Trophoblast cell (in vitro differentiated cells and primary cell): ENCODE measurements around the gene BBX.

ENCODE experiments used
- DNase-seq, 2 donors: peaks; one replicate each; pipeline ENCODE4 v3.0.0-alpha.2; 2016
- H2AFZ ChIP-seq: 2 replicates; pipeline ENCODE4 v1.6.1; 2013; ENCODE audit warnings: low read length, moderate library complexity, mild to moderate bottlenecking; ENCODE audit not compliant: insufficient read depth, poor library complexity
- H2AK5ac ChIP-seq: 2 replicates; pipeline ENCODE4 v1.6.1; 2013; ENCODE audit warnings: mild to moderate bottlenecking, low read length
- H2BK120ac ChIP-seq: 2 replicates; pipeline ENCODE4 v1.6.1; 2013; ENCODE audit warnings: low read length, mild to moderate bottlenecking, moderate library complexity; ENCODE audit not compliant: insufficient read depth, poor library complexity
- H2BK12ac ChIP-seq: 2 replicates; pipeline ENCODE4 v1.6.1; 2013; ENCODE audit warnings: mild to moderate bottlenecking, low read length, moderate library complexity
- H2BK5ac ChIP-seq: 2 replicates; pipeline ENCODE4 v1.6.1; 2013; ENCODE audit warnings: low read length, low read depth, moderate library complexity, mild to moderate bottlenecking; ENCODE audit not compliant: poor library complexity
- H3K14ac ChIP-seq: 2 replicates; pipeline ENCODE4 v1.6.1; 2013; ENCODE audit warnings: mild to moderate bottlenecking, low read length
- H3K18ac ChIP-seq: 2 replicates; pipeline ENCODE4 v1.6.1; 2013; ENCODE audit warnings: mild to moderate bottlenecking, low read length
- H3K23ac ChIP-seq: 2 replicates; pipeline ENCODE4 v1.6.1; 2013; ENCODE audit warnings: low read length
- H3K27ac ChIP-seq: 2 replicates; pipeline ENCODE4 v1.5.1; 2013; ENCODE audit warnings: low read depth, mild to moderate bottlenecking, inconsistent platforms, low read length, moderate library complexity
- H3K27me3 ChIP-seq: 2 replicates; pipeline ENCODE4 v1.6.1; 2013; ENCODE audit warnings: inconsistent platforms, mild to moderate bottlenecking, low read length, moderate library complexity; ENCODE audit not compliant: insufficient read depth
- H3K36me3 ChIP-seq, 2 experiments: 1 replicate in 1 of 2; 2 replicates in 1 of 2; pipeline ENCODE4 v1.6.1; 2013; ENCODE audit warnings: low read length in 2 of 2, mild to moderate bottlenecking in 2 of 2, moderate library complexity in 1 of 2; ENCODE audit not compliant: insufficient read depth in 2 of 2, control insufficient read depth in 1 of 2
- H3K4ac ChIP-seq: 2 replicates; pipeline ENCODE4 v1.6.1; 2013; ENCODE audit warnings: low read depth, mild to moderate bottlenecking, low read length, moderate library complexity
- H3K4me1 ChIP-seq, 2 experiments: 1 replicate in 1 of 2; 2 replicates in 1 of 2; pipeline ENCODE4 v1.6.1; 2013; ENCODE audit warnings: low read length in 2 of 2, mild to moderate bottlenecking in 2 of 2, moderate library complexity in 1 of 2; ENCODE audit not compliant: insufficient read depth in 2 of 2, control insufficient read depth in 1 of 2
- H3K4me2 ChIP-seq: 2 replicates; pipeline ENCODE4 v1.6.1; 2013; ENCODE audit warnings: inconsistent platforms, mild to moderate bottlenecking, low read length, moderate library complexity
- H3K4me3 ChIP-seq: 2 replicates; pipeline ENCODE4 v1.5.1; 2013; ENCODE audit warnings: mild to moderate bottlenecking, low read depth, low read length, inconsistent platforms
- H3K79me1 ChIP-seq: one replicate; pipeline ENCODE4 v1.6.1; 2013; ENCODE audit warnings: low read length
- H3K79me2 ChIP-seq: 2 replicates; pipeline ENCODE4 v1.6.1; 2013; ENCODE audit warnings: low read length, mild to moderate bottlenecking; ENCODE audit not compliant: control insufficient read depth, insufficient read depth, poor library complexity
- H3K9ac ChIP-seq: 2 replicates; pipeline ENCODE4 v1.6.1; 2013; ENCODE audit warnings: mild to moderate bottlenecking, low read length
- H3K9me3 ChIP-seq: 2 replicates; pipeline ENCODE4 v1.6.1; 2013; ENCODE audit warnings: low read depth, mild to moderate bottlenecking, control low read depth, inconsistent platforms, low read length; ENCODE audit not compliant: insufficient read depth
- H4K12ac ChIP-seq: 2 replicates; pipeline ENCODE4 v1.6.1; 2013; ENCODE audit warnings: low read depth, mild to moderate bottlenecking, low read length, moderate library complexity
- H4K8ac ChIP-seq: 2 replicates; pipeline ENCODE4 v1.6.1; 2013; ENCODE audit warnings: low read depth, mild to moderate bottlenecking, low read length, moderate library complexity
- H4K91ac ChIP-seq: one replicate; pipeline ENCODE4 v1.6.1; 2013; ENCODE audit warnings: low read depth, mild to moderate bottlenecking, low read length, moderate library complexity
- WGBS: extraction: QIAGEN DNeasy Blood & Tissue Kit; methylation state at CpG from one replicate; pipeline ENCODE4 v1.1.7; 2013; ENCODE audit warnings: missing lambda C conversion rate; ENCODE audit not compliant: insufficient read length, insufficient coverage; ENCODE audit errors: extremely low coverage; 5-methylcytosine and 5-hydroxymethylcytosine counted together

Gene BBX

GRCh38 chr3:107848351-107848915 is 325.7 kb downstream of the BBX start:
- Histone ChIP-seq H3K4me3 (no peak overlapping the region), H4K12ac (no peak overlapping the region), H3K27ac (no peak overlapping the region), H2AK5ac (no peak overlapping the region), H2AFZ (no peak overlapping the region), H4K8ac (no peak overlapping the region), H3K14ac (no peak overlapping the region), H3K4me1 (no peaks in the 10 kb centered on the region), H3K27me3 (no peaks in the 10 kb centered on the region), H2BK12ac (no peak overlapping the region), H2BK5ac (no peak overlapping the region), H3K18ac (no peak overlapping the region), H3K4me2 (no peak overlapping the region), H2BK120ac (no peak overlapping the region), H3K4ac (no peak overlapping the region), H3K23ac (no peak overlapping the region), H3K9ac (no peak overlapping the region), H3K79me2 (no peaks in the 10 kb centered on the region), H4K91ac (no peak overlapping the region), H3K79me1 (no peaks in the 10 kb centered on the region), H3K36me3 (no peaks in the 10 kb centered on the region), H3K9me3 (no peaks in the 10 kb centered on the region)
- DNase-seq, result no peak
- no CpG with 5 or more reads among the region's 5 CpGs for WGBS

- H3K79me1 ChIP-seq, result no peaks in the 10 kb centered on the region
- H3K27ac ChIP-seq, result no peak overlapping the region
- H3K18ac ChIP-seq, result no peak overlapping the region
- no peak overlapping the region for H3K4ac ChIP-seq
- no peak overlapping the region for H2BK120ac ChIP-seq
- no peaks in the 10 kb centered on the region for H3K4me1 ChIP-seq
- no peaks in the 10 kb centered on the region for H3K36me3 ChIP-seq
- no peaks in the 10 kb centered on the region for H3K9me3 ChIP-seq
- no CpG with 5 or more reads among the region's 2 CpGs for WGBS
- no peak overlapping the region for H4K8ac ChIP-seq
- no peak overlapping the region for H3K14ac ChIP-seq
- no peak overlapping the region for H2AK5ac ChIP-seq
- no peak overlapping the region for H3K23ac ChIP-seq
- DNase-seq, result peak in 1 of 2 donors; percentile 5
- H4K91ac ChIP-seq, result no peak overlapping the region
- H2AFZ ChIP-seq, result no peak overlapping the region
- H4K12ac ChIP-seq, result no peak overlapping the region
- H3K9ac ChIP-seq, result no peak overlapping the region
- H2BK12ac ChIP-seq, result no peak overlapping the region
- H3K4me2 ChIP-seq, result no peak overlapping the region
- H3K27me3 ChIP-seq, result no peaks in the 10 kb centered on the region
- no peaks in the 10 kb centered on the region for H3K79me2 ChIP-seq
- no peak overlapping the region for H3K4me3 ChIP-seq
- H2BK5ac ChIP-seq, result no peak overlapping the region
These were observed 327.9 kb downstream of the BBX start for GRCh38 chr3:107850681-107851080.

DNA sequence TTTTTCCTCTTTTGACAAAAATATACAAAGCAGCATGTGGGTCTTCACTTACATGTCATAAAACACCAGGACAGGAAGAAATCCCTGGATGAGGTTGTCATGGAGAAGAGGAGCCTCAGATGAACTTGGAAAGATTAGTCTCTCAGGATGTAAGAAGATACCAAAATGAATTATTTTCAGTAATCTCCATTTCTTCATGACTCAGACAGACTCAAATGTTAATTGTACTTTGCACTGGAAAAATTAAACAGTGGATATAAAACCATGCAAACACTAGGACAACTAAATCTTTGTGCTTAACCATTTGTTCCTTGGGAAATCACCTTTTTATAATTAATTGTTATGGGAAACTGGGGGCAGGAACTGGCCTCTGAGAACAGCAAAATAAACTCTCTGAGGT is 331.1 kb downstream of the BBX start:
- Histone ChIP-seq H2AK5ac (no peak overlapping the region), H3K4ac (no peak overlapping the region), H3K79me1 (no peaks in the 10 kb centered on the region), H3K27me3 (no peaks in the 10 kb centered on the region), H4K12ac (no peak overlapping the region), H3K14ac (no peak overlapping the region), H3K4me2 (no peak overlapping the region), H4K8ac (no peak overlapping the region), H3K36me3 (no peaks in the 10 kb centered on the region), H4K91ac (no peak overlapping the region), H3K9me3 (no peaks in the 10 kb centered on the region), H3K79me2 (no peaks in the 10 kb centered on the region), H2BK120ac (no peak overlapping the region), H3K27ac (no peak overlapping the region), H2AFZ (no peak overlapping the region), H3K4me3 (no peak overlapping the region), H2BK12ac (no peak overlapping the region), H3K9ac (no peak overlapping the region), H3K4me1 (no peaks in the 10 kb centered on the region), H3K18ac (no peak overlapping the region), H2BK5ac (no peak overlapping the region), H3K23ac (no peak overlapping the region)
- DNase-seq, result no peak

DNA sequence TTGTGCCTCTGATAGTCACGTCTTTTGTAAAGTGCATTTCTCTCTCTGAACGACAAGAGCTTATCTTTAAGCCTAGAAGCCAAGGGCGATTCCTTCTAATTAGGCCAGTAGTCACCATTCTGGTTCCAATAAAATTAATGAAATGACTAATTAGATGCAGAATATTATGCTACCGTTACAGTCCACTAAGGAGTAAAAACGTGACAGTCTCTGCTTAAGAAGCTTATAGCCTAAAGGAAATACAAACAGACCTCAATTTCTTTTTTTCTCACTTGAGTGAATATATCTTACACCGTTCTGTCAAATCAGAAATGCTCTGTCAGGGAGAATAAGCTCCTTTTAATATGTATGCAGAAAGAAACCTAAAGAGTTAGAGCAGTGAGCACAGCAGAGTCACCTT is 332.0 kb downstream of the BBX start:
- Histone ChIP-seq H3K4me3 (no peak overlapping the region), H4K8ac (no peak overlapping the region), H3K14ac (no peak overlapping the region), H2AK5ac (no peak overlapping the region), H3K4me1 (no peaks in the 10 kb centered on the region), H3K18ac (no peak overlapping the region), H4K12ac (no peak overlapping the region), H3K9me3 (no peaks in the 10 kb centered on the region), H4K91ac (no peak overlapping the region), H3K4me2 (no peak overlapping the region), H3K9ac (no peak overlapping the region), H3K79me1 (no peaks in the 10 kb centered on the region), H2BK12ac (no peak overlapping the region), H3K4ac (no peak overlapping the region), H3K27me3 (no peaks in the 10 kb centered on the region), H2BK5ac (no peak overlapping the region), H3K23ac (no peak overlapping the region), H2BK120ac (no peak overlapping the region), H3K36me3 (no peaks in the 10 kb centered on the region), H2AFZ (no peak overlapping the region), H3K27ac (no peak overlapping the region), H3K79me2 (no peaks in the 10 kb centered on the region)
- WGBS, result no CpG with 5 or more reads among the region's 6 CpGs
- no peak for DNase-seq
